Glomerular endothelial cell (primary cell): Measurements from ENCODE around the gene SMG6. TPM values are rescaled to one million over a fixed set of nuclear protein-coding genes. Genes with fewer than 3 reads are reported as not detected.
"Not testable (repeated sequence)": the region's sequence is repeated elsewhere in the genome, so short reads cannot be mapped to it uniquely, and the experiment has no call there.

Source experiments
- DNase-seq: peaks from one replicate; pipeline ENCODE4 v3.0.0-alpha.2; 2011; ENCODE audit warnings: low read depth, low spot score; ENCODE audit errors: extremely low read depth
- total RNA-seq: library from RNA; depleted of rRNA; stranded (reverse); fragments of >200 nt; gene quantifications from 2 replicates; pipeline ENCODE4 v1.2.3, GENCODE V29; 2015

The SMG6 gene
- total RNA-seq, 1 donor from 2014 or later, result 46.4 TPM

DNA sequence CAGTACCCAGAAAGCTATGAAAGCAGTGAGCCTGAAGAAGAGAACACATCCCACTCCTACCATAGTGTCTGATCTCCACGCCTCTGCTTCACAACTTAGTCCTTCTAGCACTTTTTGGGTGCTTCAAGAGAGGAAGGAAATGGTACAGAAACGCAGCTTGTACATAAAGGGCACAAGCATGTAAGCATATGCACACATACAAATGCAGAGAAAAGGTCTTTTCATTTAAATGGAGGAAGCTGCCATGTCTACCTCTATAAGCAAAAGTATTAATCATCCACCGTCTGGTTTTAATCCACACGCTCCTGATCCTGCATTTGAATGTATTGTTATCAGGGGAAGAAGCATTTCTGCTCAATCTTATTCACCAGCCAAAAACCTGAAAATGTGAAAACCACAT, 148.0 kb downstream of the SMG6 start:
- no peak for DNase-seq

DNA sequence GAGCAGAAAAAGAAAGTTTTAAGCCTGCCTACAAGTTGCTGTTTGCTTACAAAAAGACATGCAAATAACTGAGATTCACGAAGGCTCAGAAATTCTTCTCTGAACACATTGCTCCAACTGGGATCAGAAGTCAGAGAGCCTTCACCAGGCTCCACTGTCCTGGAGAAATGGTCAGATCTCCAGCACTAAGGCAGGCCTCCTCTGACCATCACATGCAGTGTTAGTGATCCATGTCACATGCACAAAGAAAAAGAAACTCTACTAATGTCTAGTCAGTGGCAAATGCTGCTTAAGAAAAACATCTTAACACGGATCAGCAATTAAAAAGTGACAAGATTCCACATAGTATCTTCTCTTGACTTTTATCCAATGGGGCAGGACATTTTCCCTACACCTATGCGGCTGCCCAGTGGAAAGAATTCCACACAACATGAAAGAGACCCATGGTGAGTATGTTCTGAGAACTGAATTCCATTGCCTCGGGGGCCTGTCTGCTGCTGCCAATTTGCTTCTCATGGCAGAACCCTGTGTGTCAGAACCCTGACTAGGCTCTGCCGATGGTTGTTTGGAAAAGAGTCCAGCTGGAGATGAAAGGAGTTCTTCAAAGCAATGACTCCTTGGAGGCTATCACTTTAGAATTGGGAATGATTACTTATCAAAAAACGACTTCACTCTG, 152.1 kb downstream of the SMG6 start:
- no peak for DNase-seq

DNA sequence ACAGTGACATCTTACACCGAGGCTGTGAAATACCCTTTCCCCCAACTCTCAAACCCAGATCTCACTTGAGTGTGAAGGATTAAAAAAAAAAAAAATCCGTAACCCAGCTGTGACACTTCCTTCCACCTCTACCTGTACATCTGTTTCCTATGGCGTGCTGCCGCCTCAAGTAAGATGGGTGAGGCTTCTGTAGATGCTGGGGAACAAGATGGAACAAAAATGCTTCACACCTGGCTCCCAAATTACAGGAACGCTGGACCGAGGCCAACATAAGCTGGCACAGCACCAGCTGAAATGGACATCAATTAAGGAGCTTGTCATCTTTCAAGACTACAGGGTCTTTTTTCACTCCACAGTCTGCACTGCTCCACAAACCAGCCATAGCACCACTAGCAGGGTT, 152.8 kb downstream of the SMG6 start:
- DNase-seq, result no peak

DNA sequence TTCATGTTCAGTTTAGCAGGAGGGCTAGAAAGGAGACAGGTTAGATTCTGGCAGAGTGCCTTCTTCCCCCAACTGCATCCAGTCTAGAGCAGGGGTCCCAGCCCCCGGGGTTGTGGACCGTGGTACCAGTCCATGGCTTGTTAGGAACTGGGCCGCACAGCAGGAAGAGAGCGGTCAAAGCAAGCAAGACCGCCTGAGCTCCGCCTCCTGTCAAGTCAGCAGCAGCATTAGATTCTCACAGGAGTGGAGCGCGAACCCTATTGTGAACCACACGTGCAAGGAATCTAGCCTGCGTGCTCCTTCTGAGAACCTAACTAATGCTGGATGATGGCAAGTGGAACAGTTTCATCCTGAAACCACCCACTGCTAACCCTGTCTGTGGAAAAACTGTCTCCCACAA, 153.7 kb downstream of the SMG6 start:
- no peak for DNase-seq

DNA sequence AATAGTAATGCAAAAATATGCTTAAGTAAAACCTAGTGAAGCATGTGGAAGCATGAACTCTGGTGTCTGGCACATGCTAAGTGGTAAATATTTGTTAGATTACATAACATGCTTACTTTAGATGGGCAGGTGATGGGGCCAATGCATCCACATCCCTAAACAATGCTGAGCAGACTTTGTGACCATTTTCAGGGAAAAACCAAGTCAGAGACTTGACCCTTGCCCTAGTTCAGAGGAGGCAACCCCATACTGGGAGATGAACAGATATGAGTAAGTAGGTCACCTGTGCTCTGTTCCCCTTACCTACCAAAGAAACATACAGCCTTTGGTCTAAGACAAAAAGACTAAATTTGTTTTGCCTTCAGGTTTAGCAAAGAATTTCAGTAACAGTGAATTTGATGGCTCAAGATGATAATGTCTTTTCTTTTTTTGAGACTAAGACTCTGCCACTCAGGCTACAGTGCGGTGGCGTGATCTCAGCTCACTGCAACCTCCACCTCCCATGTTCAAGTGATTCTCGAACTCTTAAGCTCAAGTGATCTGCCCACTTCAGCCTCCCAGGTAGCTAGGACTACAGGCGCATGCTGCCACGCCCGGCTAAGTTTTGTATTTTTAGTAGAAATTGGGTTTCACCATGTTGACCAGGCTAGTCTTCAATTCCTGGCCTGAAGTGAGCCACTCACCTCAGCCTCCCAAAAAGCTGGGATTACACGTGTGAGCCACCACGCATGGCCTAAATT, 157.3 kb downstream of the SMG6 start:
- no peak for DNase-seq

DNA sequence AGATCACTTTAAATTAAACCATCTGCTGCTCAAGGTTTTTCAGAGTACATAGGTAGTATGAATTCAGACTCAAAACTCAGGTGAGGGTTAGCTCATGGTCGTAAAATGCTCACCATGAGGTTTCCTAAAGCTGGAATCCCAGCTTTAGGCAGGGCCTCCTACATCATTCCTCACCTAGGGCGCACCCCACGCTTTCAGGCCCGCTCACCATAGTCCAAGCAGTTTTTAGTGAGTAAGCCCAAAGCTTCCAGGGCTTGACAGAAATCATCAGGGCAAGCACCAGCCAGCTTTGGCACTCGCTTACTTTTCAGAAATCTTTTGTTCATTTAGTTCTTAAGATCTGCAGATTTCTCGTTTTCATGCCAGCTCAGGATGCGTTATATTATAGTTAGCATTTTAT, 158.9 kb downstream of the SMG6 start:
- no peak for DNase-seq

DNA sequence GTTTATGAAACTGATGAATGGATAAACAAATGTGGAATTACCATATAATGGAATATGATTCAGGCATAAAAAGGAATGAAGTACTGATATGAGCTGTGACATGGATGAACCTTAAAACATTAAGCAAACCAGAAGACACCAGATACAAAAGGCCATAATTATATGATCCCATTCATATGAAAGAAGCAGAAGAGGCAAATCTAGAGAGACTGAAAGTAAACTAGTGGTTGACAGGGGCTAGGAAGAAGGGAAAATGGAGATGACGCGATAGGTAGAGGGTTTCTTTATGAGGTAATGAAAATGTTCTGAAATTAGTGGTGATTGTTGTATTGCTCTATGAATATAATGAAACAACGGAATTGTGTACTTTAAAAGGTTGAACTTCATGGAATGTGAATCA, 160.3 kb downstream of the SMG6 start:
- DNase-seq, result no peak

DNA sequence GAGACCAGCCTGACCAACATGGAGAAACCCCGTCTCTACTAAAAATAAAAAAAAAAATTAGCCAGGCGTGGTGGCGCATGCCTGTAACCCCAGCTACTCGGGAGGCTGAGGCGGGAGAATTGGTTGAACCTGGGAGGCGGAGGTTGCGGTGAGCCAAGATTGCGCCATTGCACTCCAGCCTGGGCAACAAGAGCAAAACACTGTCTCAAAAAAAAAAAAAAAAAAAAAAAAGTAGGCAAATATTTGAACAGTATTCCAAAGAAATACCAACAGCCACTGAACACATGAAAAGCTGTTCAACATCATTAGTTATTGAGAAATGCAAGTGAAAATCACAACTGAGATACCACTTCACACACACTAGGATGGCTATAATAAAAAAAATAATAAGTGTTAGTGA, 160.9 kb downstream of the SMG6 start:
- DNase-seq, result not testable (repeated sequence)

DNA sequence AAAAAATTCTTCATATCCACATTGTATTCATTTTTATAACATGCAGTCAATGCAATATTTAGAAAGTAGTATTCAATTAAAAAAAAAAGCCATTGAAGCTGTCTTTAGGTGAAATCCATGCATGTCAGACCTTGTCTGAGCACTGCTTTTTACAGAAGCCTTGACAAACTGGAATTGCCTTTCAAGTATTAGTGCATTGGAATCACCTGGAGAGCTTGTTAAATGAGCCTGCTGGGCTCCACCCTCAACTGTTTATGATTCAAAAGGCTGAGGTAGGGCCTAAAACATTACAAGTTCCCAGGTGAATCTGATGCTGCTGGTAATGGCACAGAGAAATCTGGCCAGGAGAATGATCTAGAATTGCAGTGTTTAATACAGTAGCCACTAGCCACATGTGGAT, 162.9 kb downstream of the SMG6 start:
- no peak for DNase-seq

DNA sequence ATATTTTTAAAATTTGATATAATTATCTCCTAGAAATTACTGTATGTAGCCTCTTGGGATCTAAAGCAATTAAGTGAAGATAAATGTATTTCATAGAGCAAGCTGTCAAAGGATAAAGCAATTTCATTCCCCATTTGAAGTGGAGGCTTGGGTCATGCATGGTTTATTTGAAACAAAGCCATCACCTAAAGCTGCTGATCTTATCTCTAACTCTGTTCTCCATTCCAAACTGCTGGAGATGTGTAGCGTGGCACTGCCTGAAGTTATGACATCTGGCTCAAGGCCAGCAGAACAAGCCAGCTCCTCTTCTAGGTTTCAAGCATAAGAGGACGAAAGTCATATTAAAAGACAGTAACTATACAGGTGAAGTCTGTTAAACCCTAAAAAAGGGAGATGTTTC, 164.8 kb downstream of the SMG6 start:
- DNase-seq, result no peak

DNA sequence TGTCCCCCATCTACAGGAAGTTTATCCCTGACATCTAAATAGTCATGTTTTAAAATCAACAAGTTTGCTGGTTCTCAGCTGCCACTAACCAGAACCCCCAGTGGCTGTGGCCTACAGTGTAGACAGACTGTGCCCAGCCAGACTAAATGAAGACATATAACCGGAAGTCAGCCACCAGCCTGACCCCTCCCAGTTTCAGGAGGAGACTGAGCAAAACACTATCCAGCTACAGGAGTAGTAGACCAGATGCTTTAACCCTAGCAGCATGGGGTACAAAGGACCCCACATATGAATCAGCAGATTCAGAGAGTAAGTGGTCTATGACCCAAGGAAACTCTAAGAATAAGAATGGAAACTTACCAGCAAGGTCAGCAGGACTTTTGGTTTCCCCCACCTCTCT, 165.3 kb downstream of the SMG6 start:
- no peak for DNase-seq

DNA sequence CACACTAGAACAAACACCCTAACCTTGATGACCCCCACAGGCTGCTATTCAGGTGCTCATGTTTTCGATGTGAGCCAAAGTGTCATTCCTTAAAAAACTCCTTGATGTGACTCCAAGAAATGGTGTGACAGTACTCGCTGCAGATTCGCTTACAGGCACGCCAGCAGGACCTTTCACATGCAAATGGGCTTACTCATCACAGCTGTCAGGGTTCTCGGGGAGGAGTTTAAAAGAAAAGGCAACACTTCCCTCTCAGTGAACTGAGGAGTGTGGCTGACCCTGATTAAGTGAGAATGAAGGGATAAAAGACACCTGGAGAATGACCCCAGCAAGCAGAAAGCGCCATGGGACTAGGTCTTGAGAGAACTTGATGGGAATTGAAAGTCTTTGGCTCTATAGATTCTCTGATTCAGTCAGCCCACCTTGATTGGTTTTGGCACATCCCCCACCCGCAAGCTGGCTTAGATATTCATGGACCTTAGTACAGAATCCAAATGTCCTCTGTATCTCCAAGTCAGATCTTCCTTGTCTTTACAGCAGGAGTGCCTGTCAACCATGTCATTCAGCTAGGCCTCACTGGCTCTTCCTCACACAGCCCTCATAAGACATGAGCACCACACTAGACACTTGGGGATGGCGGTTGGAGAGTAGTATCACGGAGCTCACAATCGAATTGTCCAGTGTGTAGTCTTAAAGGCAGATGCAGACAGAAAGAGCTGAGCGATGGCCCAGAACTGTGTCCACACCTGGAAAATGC, 166.1 kb downstream of the SMG6 start:
- no peak for DNase-seq

DNA sequence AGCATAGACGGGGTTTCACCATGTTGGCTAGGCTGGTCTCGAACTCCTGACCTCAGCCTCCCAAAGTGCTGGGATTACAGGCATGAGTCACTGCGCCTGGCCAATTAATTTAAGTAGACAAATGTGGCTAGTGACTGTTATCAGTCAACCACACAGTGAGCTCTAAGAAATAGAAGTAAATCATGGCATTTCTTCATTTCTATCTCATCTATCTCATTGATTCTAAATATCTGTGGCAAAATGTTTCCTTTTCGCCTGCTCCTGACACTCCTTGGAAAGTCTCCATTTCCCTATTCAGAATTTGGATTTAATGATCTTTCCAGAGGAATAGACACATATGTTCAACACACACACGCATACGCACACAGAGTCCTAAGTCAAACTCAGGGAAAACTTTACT, 167.3 kb downstream of the SMG6 start:
- DNase-seq, result no peak

DNA sequence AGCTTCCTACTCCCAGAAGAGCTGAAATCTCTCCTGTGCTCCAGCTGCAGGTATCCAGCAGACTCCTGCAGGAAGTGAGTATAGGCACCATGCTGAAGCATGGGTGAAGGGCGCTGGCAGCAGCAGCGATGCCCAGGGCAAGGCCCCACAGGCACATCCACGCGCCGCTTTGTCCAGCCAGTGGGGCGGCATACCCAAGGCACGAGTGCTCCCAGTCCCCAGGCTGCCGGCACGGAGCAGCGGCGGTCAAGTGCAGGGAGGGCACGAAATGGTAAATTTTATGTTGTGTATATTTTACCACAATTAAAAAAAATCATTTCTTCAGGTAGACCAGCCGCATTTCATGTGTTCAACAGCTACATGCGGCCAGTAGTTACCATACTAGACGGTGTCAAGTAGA, 175.6 kb downstream of the SMG6 start:
- no peak for DNase-seq

DNA sequence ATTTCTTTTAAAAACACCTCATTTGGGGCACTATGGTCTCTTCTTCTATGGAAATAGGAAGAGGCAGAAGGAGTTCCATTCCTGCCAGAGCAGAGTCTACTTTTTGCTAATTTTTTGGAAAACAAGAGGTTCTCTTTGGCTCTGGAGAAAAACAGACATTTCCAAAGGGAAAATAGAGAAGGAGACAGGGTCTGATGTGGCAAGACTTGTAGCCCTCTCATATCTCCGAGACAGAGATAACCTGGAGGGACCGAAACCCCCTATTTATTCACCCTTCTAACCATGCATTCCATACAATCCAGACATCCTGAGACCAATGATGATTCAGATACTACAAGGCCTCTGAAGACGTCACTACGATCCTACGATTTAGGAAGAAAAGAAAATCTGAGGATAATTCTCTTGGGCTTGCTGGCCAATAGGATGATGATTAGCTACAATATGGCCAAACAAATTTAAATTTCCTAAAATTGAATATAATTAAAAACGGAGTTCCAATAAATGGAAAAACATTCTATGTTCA, 178.5 kb downstream of the SMG6 start:
- no peak for DNase-seq

DNA sequence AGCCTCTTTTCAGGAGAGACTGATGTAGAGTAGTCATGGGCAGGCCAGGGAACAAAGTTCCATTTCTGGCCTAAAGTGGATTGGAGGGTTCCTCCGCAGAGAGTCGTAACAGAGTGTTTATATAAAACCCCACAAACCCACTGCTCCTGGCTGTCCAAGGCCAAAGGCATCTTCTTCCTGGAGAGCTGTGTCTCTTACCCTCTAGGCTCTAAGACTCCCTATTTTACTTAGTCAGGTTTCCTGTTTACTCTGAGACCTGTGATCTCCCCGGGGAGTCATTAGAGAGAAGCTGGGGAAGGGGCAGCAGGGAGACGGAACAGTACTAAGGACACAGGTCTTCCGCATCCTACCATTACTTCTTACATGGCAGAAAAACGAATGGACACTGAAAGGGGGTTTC, 179.2 kb downstream of the SMG6 start:
- DNase-seq, result no peak

DNA sequence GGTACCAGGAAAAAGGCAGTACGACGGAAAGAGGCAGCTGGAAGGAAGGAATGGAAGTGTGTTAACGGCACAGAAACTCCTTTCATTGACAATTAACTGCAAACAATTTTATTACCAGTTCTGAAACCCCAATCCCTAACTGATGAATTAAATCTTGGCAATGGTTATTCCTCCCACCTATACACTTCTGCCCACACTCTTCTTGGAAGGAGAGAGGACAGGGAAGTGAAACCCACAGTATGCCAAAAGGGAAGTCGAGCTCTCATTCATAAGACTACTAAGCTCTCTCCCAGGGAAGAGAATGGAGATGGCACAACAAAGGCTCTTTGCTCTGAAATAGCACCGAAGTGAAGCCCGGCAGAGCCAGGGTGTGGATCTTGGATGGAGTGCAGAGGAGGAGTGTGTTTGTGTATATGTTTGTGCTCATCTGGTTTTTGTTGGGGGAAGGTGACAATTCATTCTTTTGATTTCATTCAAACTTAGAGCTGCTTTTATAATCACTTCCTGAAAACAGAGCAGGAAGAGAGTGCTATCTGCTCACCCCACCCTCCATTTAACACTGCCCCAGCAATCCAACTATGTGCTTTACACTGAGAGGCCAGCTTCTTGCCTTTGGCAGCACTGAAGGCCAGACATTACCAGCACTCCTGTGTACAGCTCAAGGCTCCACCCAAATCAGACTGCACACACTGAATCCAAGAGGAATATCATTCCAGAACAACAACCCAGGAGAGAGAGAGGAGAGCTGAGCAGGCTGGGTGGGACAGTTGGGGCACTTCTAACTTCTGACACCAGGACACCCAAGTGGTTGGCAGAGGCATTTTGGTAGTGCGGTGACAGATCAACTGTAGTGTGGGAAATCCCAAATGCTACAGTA, 180.0 kb downstream of the SMG6 start:
- no peak for DNase-seq

DNA sequence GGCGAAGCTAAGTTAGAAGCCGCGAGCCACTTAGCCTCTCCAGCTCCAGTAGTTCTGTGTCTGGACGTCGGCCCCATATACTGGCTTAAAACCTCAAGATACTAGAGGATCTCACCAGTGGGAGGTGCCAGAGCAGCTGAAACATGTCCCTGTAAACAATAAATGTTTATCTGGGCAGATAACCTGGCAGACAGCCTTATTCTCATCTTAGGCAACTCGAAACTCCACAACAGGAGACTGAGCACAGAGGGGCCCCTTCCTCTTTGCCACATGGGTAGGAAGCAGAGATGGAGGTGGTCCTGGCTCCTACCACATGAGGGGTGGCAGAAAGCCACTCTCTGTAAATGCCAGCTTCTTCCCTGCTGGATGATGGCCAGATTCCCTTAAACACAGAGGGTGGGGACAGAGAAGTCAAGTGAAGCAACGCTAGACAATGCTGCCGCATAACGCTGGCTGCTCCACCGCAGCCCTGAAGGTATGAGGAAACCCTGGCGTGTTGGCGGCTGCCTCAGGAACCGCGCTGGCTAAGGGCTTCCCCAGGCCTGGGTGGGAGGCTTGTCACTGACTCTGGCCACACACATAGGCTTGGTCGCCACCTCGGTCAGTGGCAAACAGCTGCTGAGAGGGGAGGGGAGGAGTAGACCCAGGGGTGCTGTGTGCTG, 180.8 kb downstream of the SMG6 start:
- DNase-seq, result no peak

DNA sequence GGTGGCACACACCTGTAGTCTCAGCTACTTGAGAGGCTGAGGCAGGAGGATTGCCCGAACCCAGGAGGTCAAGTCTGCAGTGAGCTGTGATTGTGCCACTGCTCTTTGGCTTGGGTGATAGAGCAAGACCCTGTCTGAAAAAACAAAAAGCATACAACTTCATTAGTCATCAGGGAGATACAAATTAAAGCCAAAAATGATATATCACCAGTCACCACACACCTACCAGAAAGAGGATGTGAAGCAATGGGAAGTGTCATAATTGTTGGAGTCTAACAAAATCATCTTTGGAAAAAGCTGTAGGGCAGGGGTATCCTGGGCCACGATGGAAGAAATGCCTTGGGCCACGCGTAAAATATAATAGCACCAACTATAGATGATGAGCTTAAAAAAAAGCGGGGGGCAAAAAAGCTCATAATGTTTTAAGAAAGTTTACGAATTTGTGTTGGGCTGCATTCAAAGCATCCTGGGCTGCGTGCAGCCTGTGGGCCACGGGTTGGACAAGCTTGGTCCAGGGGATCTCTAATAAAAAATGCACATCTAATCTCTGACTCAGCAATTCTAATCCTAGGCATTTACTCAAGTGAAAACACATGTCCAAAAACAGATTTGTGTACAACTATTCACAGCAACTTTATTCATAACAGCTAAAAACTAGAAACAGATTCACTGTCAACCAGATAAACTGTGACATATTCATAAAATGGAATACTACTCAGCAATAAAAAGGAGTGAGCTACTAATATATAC, 182.8 kb downstream of the SMG6 start:
- DNase-seq, result no peak

DNA sequence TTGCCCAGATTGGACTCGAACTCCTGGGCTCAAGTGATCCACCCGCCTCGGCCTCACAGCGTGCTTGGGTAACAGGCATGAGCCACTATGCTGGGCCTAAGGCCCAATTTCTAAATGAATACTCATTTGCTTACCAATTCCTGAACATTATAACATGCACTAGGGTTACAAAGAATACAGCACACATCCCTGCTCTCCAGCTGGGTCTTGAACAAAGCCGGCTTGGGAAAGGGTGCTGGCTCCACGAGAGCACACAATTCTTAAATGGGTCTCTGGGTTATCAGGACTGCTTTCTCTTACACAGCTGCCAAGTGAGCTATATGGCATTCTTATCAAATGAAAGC, 190.3 kb downstream of the SMG6 start:
- no peak for DNase-seq
